SK-N-MC (cell line): ENCODE measurements around the gene MMEL1.

Experiments used
- DNase-seq: peaks from one replicate; pipeline ENCODE4 v3.0.0-alpha.2; 2011; ENCODE audit warnings: low read depth, low spot score
- H3K27ac ChIP-seq: fragments of 200-600 bp; sonication (generic); 2 replicates; pipeline ENCODE4 v1.5.1; 2016; ENCODE audit warnings: mixed run types
- H3K36me3 ChIP-seq: fragments of 200-600 bp; sonication (generic); 2 replicates; pipeline ENCODE4 v1.6.1; 2017; ENCODE audit warnings: antibody characterized with exemption, low read length, mixed read lengths; ENCODE audit not compliant: insufficient read depth
- H3K4me3 ChIP-seq: fragments of 200-600 bp; sonication (generic); 2 replicates; pipeline ENCODE4 v1.5.1; 2016
- H3K9ac ChIP-seq: fragments of 200-600 bp; sonication (generic); 2 replicates; pipeline ENCODE4 v1.8.0; 2017; ENCODE audit warnings: mixed run types, mixed read lengths; ENCODE audit not compliant: insufficient read length
- H3K9me3 ChIP-seq: fragments of 200-600 bp; sonication (generic); 2 replicates; pipeline ENCODE4 v1.6.1; 2017; ENCODE audit warnings: low read depth, mild to moderate bottlenecking, antibody characterized with exemption, low read length, moderate library complexity, mixed read lengths
- EZH2 ChIP-seq: fragments of 200-600 bp; sonication (generic); IDR thresholded peaks from one replicate; pipeline ENCODE4 v1.6.1; 2017; ENCODE audit warnings: antibody characterized with exemption
- FOXP2 ChIP-seq: optimal IDR thresholded peaks from 2 replicates; pipeline ENCODE3; 2011; ENCODE audit warnings: mild to moderate bottlenecking, moderate library complexity; ENCODE audit not compliant: insufficient read depth; ENCODE audit errors: extremely low read length, control extremely low read depth
- POLR2AphosphoS5 ChIP-seq: IDR thresholded peaks from 2 replicates; pipeline ENCODE4 v1.6.1; 2012; ENCODE audit warnings: mild to moderate bottlenecking, low read depth, low read length, borderline replicate concordance

MMEL1 gene

GRCh38 chr1:2588661-2589430 is 44.0 kb downstream of the MMEL1 start:
- DNase-seq, result no peak
- H3K9ac ChIP-seq, result no peak overlapping the region

GRCh38 chr1:2587860-2588571 is 44.8 kb downstream of the MMEL1 start:
- H3K9me3 ChIP-seq, result no peaks in the 10 kb centered on the region
- H3K27ac ChIP-seq, result no peak overlapping the region
- no peak for DNase-seq
- peak overlapping the region; percentile 96 for H3K4me3 ChIP-seq
- no peak overlapping the region for H3K9ac ChIP-seq
- H3K36me3 ChIP-seq, result no peaks in the 10 kb centered on the region
- TF ChIP-seq FOXP2, result no peak

More at GRCh38 chr1:2588661-2589430, 44.0 kb downstream of the MMEL1 start:
- Histone ChIP-seq H3K4me3 (no peak overlapping the region), H3K36me3 (no peaks in the 10 kb centered on the region), H3K9me3 (no peaks in the 10 kb centered on the region), H3K27ac (no peak overlapping the region)
- no peak for TF ChIP-seq POLR2AphosphoS5
- no peak for TF ChIP-seq FOXP2

- H3K36me3 ChIP-seq, result no peaks in the 10 kb centered on the region
- no peak overlapping the region for H3K27ac ChIP-seq
- DNase-seq, result no peak
- H3K9me3 ChIP-seq, result no peaks in the 10 kb centered on the region
- TF ChIP-seq EZH2 (no peak), POLR2AphosphoS5 (0 out of 2 replicates have a peak, but pooled peaks have one; percentile 6)
- peak overlapping the region; percentile 96 for H3K4me3 ChIP-seq
- peak overlapping the region; percentile 73 for H3K9ac ChIP-seq
These were observed 45.6 kb downstream of the MMEL1 start for GRCh38 chr1:2587071-2587859.

GRCh38 chr1:2586154-2587070 is 46.4 kb downstream of the MMEL1 start, which contains the start of gene PRXL2B:
Gene PRXL2B, plus strand, starts transcription at chr1:2586777. Its CDS starts 109 bp downstream, at chr1:2586886.
- Histone ChIP-seq H3K4me3 (peak within 1 kb of the TSS; percentile 96), H3K27ac (peak within 1 kb of the TSS; percentile 62; the same call in 1 of the 2 replicates), H3K9ac (peak within 1 kb of the TSS; percentile 89), H3K9me3 (no peaks in the 10 kb centered on the region), H3K36me3 (no peaks in the 10 kb centered on the region)
- TF ChIP-seq EZH2, result no peak
- TF ChIP-seq POLR2AphosphoS5, result peak; percentile 52
- peak; percentile 69 for TF ChIP-seq FOXP2
- peak; percentile 86 for DNase-seq

GRCh38 chr1:2585318-2586092 is 47.3 kb downstream of the MMEL1 start:
- Histone ChIP-seq H3K9ac (peak overlapping the region; percentile 89), H3K27ac (peak overlapping the region; percentile 62; the same call in 1 of the 2 replicates), H3K4me3 (peak overlapping the region; percentile 96), H3K36me3 (no peaks in the 10 kb centered on the region), H3K9me3 (no peaks in the 10 kb centered on the region)
- TF ChIP-seq EZH2 (no peak), POLR2AphosphoS5 (peak; percentile 77), FOXP2 (no peak)
- DNase-seq, result peak; percentile 8

GRCh38 chr1:2584686-2585317 is 48.0 kb downstream of the MMEL1 start:
- TF ChIP-seq FOXP2, result no peak
- TF ChIP-seq EZH2, result no peak
- TF ChIP-seq POLR2AphosphoS5, result no peak
- DNase-seq, result no peak
- H3K36me3 ChIP-seq, result no peaks in the 10 kb centered on the region
- peak overlapping the region; percentile 89 for H3K9ac ChIP-seq
- 0 out of 2 replicates have a peak overlapping the region, but pooled peaks have one; percentile 1 for H3K27ac ChIP-seq
- peak overlapping the region; percentile 96 for H3K4me3 ChIP-seq
- no peaks in the 10 kb centered on the region for H3K9me3 ChIP-seq
